OCI-LY7 (cell line): Measurements from ENCODE around the gene COL1A2.

ENCODE experiments used
- EZH2phosphoT487 ChIP-seq: fragments of 200-600 bp; sonication (generic); IDR thresholded peaks from 2 replicates; pipeline ENCODE4 v1.6.1; 2018; ENCODE audit warnings: low read depth, borderline replicate concordance, mild to moderate bottlenecking, mixed run types, antibody characterized with exemption, low read length, moderate library complexity, mixed read lengths
- TF ChIP-seq, protein P1 (sequence below): fragments of 200-600 bp; sonication (generic); conservative IDR thresholded peaks from 2 replicates; pipeline ENCODE4 v1.5.1; 2014; ENCODE audit warnings: mild to moderate bottlenecking, antibody characterized with exemption, low read length, moderate library complexity, mixed read lengths

DNA sequence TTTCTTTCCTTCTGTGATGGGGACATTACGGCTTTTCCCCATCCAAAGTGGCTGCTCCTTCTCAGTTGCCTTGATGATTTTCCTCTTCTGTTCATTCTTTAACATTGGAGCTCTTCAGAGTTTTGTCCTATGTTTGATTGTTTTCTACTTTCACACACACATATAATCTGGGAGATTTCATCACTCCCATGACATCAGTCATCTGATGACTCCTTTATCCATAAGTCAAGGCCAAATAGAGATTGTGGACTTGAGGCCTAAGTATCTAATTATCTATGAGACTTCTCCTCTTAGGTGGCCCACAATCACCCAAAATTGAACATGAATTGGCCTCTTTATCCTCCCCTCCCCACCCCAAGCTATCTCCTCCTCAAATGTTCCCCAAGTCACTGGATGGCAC, 5.3 kb upstream of the COL1A2 start:
- TF ChIP-seq, protein P1, sequence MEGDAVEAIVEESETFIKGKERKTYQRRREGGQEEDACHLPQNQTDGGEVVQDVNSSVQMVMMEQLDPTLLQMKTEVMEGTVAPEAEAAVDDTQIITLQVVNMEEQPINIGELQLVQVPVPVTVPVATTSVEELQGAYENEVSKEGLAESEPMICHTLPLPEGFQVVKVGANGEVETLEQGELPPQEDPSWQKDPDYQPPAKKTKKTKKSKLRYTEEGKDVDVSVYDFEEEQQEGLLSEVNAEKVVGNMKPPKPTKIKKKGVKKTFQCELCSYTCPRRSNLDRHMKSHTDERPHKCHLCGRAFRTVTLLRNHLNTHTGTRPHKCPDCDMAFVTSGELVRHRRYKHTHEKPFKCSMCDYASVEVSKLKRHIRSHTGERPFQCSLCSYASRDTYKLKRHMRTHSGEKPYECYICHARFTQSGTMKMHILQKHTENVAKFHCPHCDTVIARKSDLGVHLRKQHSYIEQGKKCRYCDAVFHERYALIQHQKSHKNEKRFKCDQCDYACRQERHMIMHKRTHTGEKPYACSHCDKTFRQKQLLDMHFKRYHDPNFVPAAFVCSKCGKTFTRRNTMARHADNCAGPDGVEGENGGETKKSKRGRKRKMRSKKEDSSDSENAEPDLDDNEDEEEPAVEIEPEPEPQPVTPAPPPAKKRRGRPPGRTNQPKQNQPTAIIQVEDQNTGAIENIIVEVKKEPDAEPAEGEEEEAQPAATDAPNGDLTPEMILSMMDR: no peak
- TF ChIP-seq EZH2phosphoT487: no peak
